HG03378 (cell line): ENCODE data around the gene LYPD8.

Experiments
- ATAC-seq: cut with Tn5 transposase; IDR thresholded peaks from one replicate; pipeline ENCODE4 v1.9.1; 2021; ENCODE audit warnings: mild to moderate bottlenecking, moderate library complexity; ENCODE audit not compliant: unreplicated experiment

Gene LYPD8

DNA sequence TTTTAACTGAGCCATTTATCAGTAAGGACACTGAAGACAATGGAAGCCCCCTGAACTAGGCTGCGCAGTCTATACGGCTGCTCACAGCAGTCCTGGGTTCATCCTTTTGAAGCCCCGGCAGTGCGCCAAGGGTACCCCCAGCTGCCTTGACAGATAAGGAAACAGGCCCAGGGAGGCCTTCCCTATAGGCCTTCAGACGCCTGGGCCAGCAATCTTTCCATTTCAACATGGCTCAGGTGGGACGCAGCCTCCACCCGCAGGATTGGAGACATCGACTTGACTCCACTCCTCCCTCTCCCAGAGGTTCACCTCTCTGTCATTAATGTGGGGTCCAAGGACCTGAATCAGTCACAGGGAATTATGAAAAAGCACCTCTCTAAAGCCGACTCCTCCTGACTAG lies 2.8 kb upstream of the LYPD8 start:
- no peak for ATAC-seq

DNA sequence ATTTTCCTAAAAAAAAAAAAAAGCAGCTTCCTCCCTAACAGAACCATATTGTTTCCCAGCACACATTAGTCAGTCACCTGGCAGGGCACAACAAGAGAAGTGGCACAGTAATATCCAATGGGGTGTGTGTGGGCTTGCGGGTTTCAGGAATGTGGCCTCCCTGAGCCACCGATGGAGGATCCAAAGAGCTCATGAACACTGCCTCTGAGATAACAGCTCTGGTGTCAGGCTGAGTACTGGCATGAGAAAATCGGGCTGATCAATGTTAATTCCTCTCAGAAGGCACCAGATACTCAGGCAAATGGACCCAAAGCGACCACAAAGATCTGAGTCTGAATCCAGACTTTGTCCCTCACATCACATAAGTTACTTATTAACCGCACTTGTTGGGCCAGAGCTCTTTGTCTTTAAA lies 2.2 kb upstream of the LYPD8 start:
- ATAC-seq = no peak

DNA sequence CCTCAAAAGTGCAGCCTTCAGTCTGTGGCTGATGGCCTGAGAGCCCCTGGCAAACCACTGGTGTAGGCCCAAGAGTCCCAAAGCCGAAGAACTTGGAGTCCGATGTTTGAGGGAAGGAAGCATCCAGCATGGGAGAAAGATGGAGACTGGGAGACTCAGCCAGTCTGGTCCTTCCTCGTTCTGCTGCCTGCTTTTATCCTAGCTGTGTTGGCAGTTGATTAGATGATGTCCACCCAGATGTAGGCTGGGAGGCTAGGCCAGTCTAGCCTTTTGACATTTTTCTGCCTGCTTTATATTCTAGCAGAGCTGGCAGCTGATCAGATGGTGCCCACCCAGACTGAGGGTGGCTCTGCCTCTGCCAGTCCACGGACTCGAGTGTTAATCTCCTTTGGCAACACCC lies 1.1 kb upstream of the LYPD8 start:
- no peak for ATAC-seq

DNA sequence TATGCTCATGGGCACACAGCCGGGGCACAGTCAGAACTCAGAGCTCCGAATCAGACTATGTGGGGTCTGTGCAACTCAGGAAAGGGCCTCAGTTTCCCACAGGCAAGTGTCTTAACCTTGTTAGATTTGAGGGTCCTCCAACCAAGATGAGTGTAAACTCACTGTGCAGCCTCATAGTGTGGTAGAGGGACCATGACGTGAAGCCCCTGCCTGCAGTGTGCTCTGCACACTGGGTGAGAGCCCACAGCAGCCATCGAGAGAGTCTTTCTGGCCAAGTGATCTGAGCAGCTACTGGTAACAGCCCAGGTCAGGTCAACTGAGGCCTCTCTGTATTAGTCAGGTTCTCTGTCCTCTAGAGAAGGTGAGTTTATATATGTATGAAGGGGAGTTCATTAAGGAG lies 592 bp upstream of the LYPD8 start:
- ATAC-seq = no peak

GRCh38 chr1:248753708-248754280 lies 1.8 kb downstream of the LYPD8 start:
- no peak for ATAC-seq

- ATAC-seq = no peak
Observed at GRCh38 chr1:248753029-248753594, 2.4 kb downstream of the LYPD8 start.

DNA sequence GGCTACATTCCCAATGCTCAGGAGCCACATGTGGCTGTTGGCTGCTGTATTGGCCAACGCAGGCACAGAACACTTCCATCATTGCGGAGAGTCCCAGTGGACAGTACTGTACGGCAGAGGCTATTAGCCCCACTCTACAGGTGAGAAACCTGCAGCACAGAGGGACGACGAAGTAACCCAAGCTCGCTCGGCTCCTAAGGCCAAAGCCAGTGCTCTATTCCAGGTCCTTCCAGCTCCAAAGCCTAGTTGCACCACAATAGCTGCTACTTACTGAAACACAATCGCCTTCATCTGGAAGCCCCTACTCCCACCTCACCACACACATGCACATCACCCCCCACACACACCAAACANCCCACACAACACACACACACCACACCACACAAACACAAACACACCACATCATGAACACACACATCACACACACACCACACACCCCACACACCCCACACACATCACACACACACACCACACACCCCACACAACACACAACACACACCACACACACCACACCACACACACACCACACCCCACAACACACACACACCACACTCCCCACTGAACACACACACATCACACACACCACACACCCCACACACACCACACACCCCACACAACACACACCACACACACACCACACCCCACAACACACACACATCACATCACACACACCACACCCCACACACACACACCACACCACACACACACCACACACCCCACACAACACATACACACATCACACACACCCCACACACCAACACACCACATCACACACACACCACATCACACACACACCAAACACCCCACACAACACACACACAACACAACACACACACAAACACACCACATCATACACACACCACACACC lies 3.2 kb downstream of the LYPD8 start:
- ATAC-seq = no peak

DNA sequence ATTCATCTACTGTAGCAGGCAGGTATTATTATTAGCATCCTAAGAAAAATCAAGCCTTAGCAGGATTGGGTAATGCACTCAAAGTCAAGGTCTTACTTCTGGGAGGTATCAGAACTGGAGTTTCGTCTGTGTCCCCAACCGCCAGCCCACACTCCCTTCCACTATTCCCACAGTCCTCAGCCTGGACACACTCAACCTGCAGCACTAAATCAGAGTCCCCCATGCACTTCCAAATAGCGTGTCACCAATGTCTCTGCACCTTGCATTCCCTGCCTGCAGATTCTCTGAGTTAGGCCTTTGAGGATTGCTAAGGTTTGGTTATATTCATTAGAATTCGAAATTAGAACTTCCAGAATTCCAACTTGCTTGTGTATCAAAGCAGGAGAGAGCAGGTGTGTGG lies 3.9 kb downstream of the LYPD8 start:
- no peak for ATAC-seq

- ATAC-seq = no peak
Observed at GRCh38 chr1:248751142-248751541, 4.4 kb downstream of the LYPD8 start.

DNA sequence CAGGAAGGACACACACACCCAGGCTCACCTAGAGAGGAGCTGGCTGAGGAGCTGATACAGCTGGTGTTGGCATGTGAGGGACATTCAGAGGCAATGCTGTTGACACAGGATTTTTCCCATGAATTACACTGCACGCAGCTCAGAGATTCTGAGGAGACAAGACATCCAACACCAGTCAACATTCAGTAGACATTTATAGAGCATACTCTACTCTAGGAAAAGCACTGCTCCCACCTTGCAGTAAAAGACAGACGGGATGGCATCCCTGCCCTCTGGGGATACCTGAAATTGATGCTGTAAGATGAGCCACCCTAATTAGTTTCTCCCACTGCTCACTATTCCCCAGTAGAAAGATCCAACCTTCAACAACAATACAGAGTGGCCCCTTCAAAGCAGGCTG lies 5.1 kb downstream of the LYPD8 start:
- no peak for ATAC-seq

GRCh38 chr1:248748211-248748610 lies 7.3 kb downstream of the LYPD8 start:
- no peak for ATAC-seq

DNA sequence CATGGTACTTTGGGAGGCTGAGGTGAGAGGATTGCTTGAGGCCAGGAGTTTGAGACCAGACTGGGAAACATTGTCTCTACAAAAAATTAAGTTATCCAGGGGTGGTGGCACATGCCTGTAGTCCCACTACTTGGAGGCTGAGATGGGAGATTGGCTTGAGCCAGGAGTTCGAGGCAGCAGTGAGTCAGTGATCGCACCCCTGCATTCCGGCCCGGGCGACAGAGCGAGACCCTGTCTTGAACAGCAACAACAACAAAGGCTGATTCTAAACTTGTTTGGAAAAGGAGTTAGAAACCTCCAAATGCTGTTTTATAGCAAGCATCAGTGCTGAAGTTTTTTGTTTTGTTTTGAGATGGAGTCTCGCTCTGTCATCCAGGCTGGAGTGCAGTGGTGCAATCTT lies 14.7 kb downstream of the LYPD8 start:
- ATAC-seq = no peak

DNA sequence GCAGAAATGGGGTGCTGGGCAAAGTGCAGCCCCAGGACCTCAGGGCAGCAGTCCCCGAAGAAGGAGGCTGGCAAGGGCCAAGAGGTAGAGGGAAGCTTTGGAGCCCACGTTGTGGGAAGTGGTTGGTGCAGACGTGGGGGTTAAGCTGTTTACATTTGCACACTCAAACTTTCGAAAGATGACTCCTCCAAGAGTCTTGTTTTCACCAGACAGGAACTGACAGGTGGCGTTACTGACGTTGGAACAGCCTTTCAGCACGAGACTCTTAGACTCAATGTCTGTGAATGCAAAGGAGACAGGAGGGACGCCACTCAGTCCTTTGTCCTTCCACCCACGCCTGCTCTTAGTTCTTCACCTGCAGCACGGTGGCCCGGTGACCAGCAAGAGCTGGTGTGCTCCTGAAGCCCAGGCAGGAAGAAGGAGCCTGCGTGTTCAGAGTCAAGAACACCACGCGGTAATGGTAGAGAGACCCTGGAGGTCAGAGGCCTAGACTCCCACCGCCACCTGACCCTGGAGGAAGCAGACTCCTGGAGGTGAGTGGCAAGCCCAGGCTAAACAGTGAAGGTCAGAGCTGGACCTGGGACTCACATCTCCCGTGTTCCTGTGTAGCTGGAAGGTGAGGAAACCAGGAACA lies 15.9 kb downstream of the LYPD8 start:
- no peak for ATAC-seq

- ATAC-seq = no peak
Observed at GRCh38 chr1:248737457-248737856, 18.1 kb downstream of the LYPD8 start.

- no peak for ATAC-seq
Observed at GRCh38 chr1:248736977-248737376, 18.6 kb downstream of the LYPD8 start.

DNA sequence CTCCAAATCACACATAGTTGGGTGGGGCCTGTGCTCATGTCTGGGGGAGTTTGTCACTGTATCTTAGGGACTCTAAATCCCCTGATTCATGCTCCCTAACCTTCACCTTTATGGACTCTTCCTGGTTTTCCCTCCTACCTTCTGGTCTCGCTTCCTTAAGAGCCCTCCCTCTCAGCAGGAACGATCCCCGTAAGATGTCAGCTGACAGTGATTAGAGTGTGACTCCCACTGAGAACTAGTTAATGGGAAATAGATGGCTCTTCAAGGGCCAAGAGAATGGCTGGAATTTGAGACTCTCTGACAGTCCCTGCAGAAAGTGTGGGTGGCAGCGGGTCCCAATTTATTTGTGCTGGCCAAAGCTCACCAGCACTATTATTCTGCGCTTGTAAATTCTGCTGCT lies 22.0 kb downstream of the LYPD8 start:
- no peak for ATAC-seq

DNA sequence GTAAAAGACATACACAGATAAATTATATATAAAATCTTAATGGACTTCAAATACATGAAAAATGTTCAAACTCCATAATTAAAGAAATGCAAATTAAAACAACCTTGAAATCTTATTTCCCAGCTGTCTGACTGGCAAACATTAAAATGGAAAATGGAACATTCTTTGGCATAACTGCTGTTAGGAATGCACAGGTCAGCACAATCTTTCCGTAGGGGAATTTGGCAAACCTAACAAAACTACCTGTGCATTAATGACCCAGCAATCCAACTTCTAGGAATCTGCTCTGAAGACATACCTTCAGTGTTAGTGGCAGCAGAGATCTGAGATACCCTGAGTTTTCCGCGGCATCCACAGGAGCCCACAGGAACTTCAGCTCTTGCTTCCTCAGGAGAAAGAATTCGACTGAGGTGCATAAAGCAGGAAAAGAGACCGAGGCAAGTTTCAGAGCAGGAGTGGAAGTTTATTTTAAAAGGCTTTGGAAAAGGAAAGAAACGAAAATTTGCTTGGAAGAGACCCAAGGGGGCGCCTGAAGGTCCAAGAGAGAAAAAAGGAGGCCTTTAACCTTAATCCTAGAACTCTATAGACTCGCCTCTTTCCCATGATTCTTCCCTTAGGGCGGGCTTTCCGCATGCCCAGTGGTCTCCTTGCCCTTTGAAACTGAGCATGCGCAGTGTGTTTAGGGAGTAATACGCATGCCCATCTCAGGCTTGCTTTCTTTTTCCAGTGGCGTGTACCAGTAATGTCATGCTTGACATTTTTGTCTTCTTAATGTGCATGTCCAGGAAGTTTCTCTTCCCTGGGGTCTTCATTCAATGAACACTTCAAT lies 24.8 kb downstream of the LYPD8 start:
- ATAC-seq = no peak

DNA sequence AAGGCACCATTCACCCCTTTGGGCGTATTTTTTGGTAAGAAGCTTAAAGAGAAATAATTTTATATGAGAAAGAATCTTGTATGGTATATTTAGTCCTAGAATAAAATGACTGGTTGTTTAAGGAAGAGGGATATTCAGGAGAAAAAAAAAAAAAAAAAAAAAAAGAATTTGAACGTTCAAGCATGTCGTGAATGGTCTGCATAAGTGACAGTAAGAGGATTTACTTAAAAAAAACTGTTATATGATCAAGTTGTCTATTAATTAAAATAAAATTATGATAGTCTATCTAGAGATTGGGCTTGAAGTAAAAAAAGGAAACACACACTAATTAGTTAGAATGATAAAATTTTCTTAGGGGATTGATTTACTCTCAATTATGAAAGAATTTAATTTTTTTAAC lies 41.3 kb downstream of the LYPD8 start:
- ATAC-seq = no peak

- ATAC-seq = no peak
Observed at GRCh38 chr1:248710305-248710900, 45.2 kb downstream of the LYPD8 start.

DNA sequence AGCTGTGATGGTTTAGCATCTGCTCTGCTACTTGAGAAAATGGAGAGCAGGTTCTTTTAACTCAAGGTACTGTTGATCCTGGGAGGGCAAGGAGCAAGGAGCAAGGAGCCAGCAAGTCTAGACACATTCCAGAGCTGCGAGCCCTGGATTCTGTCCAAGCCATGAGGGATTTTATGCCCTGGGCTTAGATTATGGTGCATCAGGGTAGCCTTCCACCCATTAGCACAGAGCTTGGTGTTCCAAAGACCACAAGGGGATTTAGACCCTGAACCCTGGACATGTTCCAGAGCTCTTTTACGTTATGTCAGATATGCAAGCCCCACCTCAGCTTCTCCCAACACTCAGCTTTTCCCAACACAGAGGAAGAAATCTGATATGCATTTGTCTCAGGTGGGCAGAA lies 51.0 kb downstream of the LYPD8 start:
- ATAC-seq = no peak

GRCh38 chr1:248703674-248704073 lies 51.9 kb downstream of the LYPD8 start:
- no peak for ATAC-seq
